K562 (cell line): Measurements from ENCODE around the gene FNBP1. TPM values are rescaled to one million over a fixed set of nuclear protein-coding genes. Genes with fewer than 3 reads are reported as not detected.
A peak's percentile ranks its signal among the peaks of the same experiment; 100 is the strongest.

Source experiments
- BRF2 ChIP-seq: IDR thresholded peaks from 3 replicates; pipeline ENCODE4 v1.6.1; 2011; ENCODE audit warnings: borderline replicate concordance, mild to moderate bottlenecking; ENCODE audit not compliant: insufficient read length, insufficient read depth
- DACH1 ChIP-seq: fragments of 450-650 bp; IDR thresholded peaks from 2 replicates; pipeline ENCODE4 v1.6.1; 2018; ENCODE audit not compliant: partially characterized antibody
- EWSR1 ChIP-seq: fragments of 450-650 bp; IDR thresholded peaks from 2 replicates; pipeline ENCODE4 v1.6.1; 2018; ENCODE audit warnings: borderline replicate concordance, mild to moderate bottlenecking, low read depth, moderate library complexity; ENCODE audit not compliant: partially characterized antibody
- GTF2E2 ChIP-seq: fragments of 200-800 bp; sonication (Bioruptor generic); IDR thresholded peaks from 2 replicates; pipeline ENCODE4 v1.6.1; 2016; ENCODE audit warnings: missing genetic modification characterization, missing compliant biosample characterization
- KLF16 ChIP-seq: IDR thresholded peaks from 2 replicates; pipeline ENCODE4 v1.6.1; 2016; ENCODE audit warnings: antibody characterized with exemption
- MAX ChIP-seq: sonication (generic); formaldehyde crosslinking; IDR thresholded peaks from 2 replicates; pipeline ENCODE4 v1.9.0; 2022; ENCODE audit warnings: mild to moderate bottlenecking, missing genetic modification reagents
- NCOR1 ChIP-seq: fragments of 450-650 bp; IDR thresholded peaks from 2 replicates; pipeline ENCODE4 v1.6.1; 2016; ENCODE audit warnings: mild to moderate bottlenecking, moderate library complexity
- NONO ChIP-seq, 2 experiments: fragments of 200-400 bp in 1 of 2; fragments of 450-650 bp in 1 of 2; formaldehyde crosslinking in 1 of 2; IDR thresholded peaks; 2 replicates each; pipeline ENCODE4 v1.6.1; 2017; ENCODE audit warnings: low read depth in 2 of 2, mild to moderate bottlenecking in 2 of 2, moderate library complexity in 2 of 2, low read length in 1 of 2
- RBFOX2 ChIP-seq: fragments of 200-400 bp; formaldehyde crosslinking; IDR thresholded peaks from 2 replicates; pipeline ENCODE4 v1.6.1; 2017; ENCODE audit warnings: low read depth, mild to moderate bottlenecking, low read length, moderate library complexity
- RBM22 ChIP-seq: fragments of 200-400 bp; formaldehyde crosslinking; IDR thresholded peaks from 2 replicates; pipeline ENCODE4 v1.6.1; 2018; ENCODE audit warnings: low read length, low read depth; ENCODE audit not compliant: poor library complexity, severe bottlenecking
- THRB ChIP-seq: fragments of 450-650 bp; formaldehyde crosslinking; conservative IDR thresholded peaks from 2 replicates; pipeline ENCODE4 v1.4.0; 2022; ENCODE audit warnings: mild to moderate bottlenecking, missing genetic modification characterization
- USF2 ChIP-seq: sonication (generic); formaldehyde crosslinking; IDR thresholded peaks from 2 replicates; pipeline ENCODE4 v1.5.0; 2020; ENCODE audit warnings: missing genetic modification reagents
- ZNF134 ChIP-seq: fragments of 250-450 bp; sonication (Bioruptor Pico); conservative IDR thresholded peaks from 2 replicates; pipeline ENCODE4 v1.4.0; 2020
- ZNF140 ChIP-seq: fragments of 250-450 bp; sonication (Bioruptor Pico); IDR thresholded peaks from 2 replicates; pipeline ENCODE4 v1.8.0; 2021; ENCODE audit warnings: moderate library complexity, mild to moderate bottlenecking, inconsistent platforms
- polyA plus RNA-seq, 8 experiments: library from polyadenylated mRNA; depleted of rRNA in 4 of 8; stranded (reverse) in 5 of 8; unstranded in 3 of 8; fragments of >200 nt; fragmentation: Nextera tagmentation in 2 of 8; fragmentation: Illumina TruSeq in 1 of 8; extraction: Ambion mirVana in 2 of 8; extraction: Trizol in 1 of 8; gene quantifications; 2 replicates each; pipeline versions ENCODE4 v1.2.1 to v1.2.3, GENCODE V29; 2011 to 2014; ENCODE audit warnings: inconsistent platforms in 1 of 8, missing spikeins in 1 of 8
- total RNA-seq, 7 experiments: library from RNA; depleted of rRNA in 6 of 7; stranded (reverse); fragments of >200 nt in 6 of 7; fragmentation: Illumina TruSeq in 2 of 7; extraction: Trizol in 2 of 7; gene quantifications; 2 replicates each; pipeline versions ENCODE4 v1.2.1 to v1.2.3, GENCODE V29; 2011 to 2021; ENCODE audit warnings: low replicate concordance in 1 of 7

FNBP1 gene
- total and polyA plus RNA-seq, 9 of the 15 experiments (the other 6 are each of a cell fraction or from before 2014, with no cell fraction given), result 1.8 to 14.9 (median 7.6) TPM

- TF ChIP-seq ZNF134 (CRISPR knock-in tag), result 0 out of 2 replicates have a peak, but pooled peaks have one; percentile 12
- TF ChIP-seq KLF16, result no peak
- peak; percentile 18; the same call in 1 of the 2 replicates for TF ChIP-seq NCOR1
- TF ChIP-seq GTF2E2 (tag), result no peak
- no peak for TF ChIP-seq EWSR1
- no peak for TF ChIP-seq BRF2
- TF ChIP-seq NONO (IDR thresholded peaks at IDR 0.05; ENCODE audit: low read depth in 2 of 2, low read length in 1 of 2), result no peak
- TF ChIP-seq DACH1, result peak; percentile 43
- TF ChIP-seq ZNF140 (CRISPR knock-in tag), result no peak
- no peak; the same call in 1 of the 2 replicates for TF ChIP-seq USF2 (CRISPR knock-in tag)
- no peak for TF ChIP-seq THRB (CRISPR knock-in tag)
- no peak for TF ChIP-seq RBFOX2
- TF ChIP-seq RBM22, result no peak
- peak; percentile 83 for TF ChIP-seq MAX (CRISPR knock-in tag)
Measured at GRCh38 chr9:130043654-130044623, 950 bp upstream of the FNBP1 start (continued).
